HepG2 (cell line): Measurements from ENCODE around the gene EXOC3L2. TPM values are rescaled to one million over a fixed set of nuclear protein-coding genes. Genes with fewer than 3 reads are reported as not detected.

Experiments
- ARHGAP35 ChIP-seq: sonication (generic); formaldehyde crosslinking; IDR thresholded peaks from 2 replicates; pipeline ENCODE4 v1.9.0; 2022; ENCODE audit warnings: mild to moderate bottlenecking, inconsistent platforms, moderate library complexity, missing genetic modification reagents, borderline replicate concordance
- BORCS8-MEF2B ChIP-seq: sonication (generic); formaldehyde crosslinking; IDR thresholded peaks from 2 replicates; pipeline ENCODE4 v1.8.0; 2022; ENCODE audit warnings: mild to moderate bottlenecking, missing genetic modification reagents
- CEBPZ ChIP-seq: IDR thresholded peaks from 2 replicates; pipeline ENCODE4 v1.6.1; 2012; ENCODE audit warnings: low read length, improper control_type of control experiment
- CENPX ChIP-seq: sonication (generic); formaldehyde crosslinking; IDR thresholded peaks from 2 replicates; pipeline ENCODE4 v1.9.0; 2021; ENCODE audit warnings: mild to moderate bottlenecking, missing genetic modification reagents, moderate library complexity
- GLMP ChIP-seq: sonication (generic); formaldehyde crosslinking; IDR thresholded peaks from 2 replicates; pipeline ENCODE4 v1.9.0; 2021; ENCODE audit warnings: missing genetic modification reagents, mild to moderate bottlenecking, borderline replicate concordance
- HNF1B ChIP-seq: sonication (generic); formaldehyde crosslinking; IDR thresholded peaks from 2 replicates; pipeline ENCODE4 v1.5.1; 2020; ENCODE audit warnings: mild to moderate bottlenecking, moderate library complexity, missing genetic modification reagents
- KAT2B ChIP-seq: fragments of 150-350 bp; IDR thresholded peaks from 2 replicates; pipeline ENCODE4 v1.6.1; 2014; ENCODE audit warnings: low read depth, low read length, borderline replicate concordance
- NFKB2 ChIP-seq: sonication (generic); formaldehyde crosslinking; IDR thresholded peaks from 2 replicates; pipeline ENCODE4 v1.4.0; 2020; ENCODE audit warnings: missing genetic modification reagents, borderline replicate concordance
- PHF21A ChIP-seq: sonication (generic); formaldehyde crosslinking; IDR thresholded peaks from 2 replicates; pipeline ENCODE4 v1.5.0; 2020; ENCODE audit warnings: mild to moderate bottlenecking, missing genetic modification reagents
- REL ChIP-seq: sonication (generic); formaldehyde crosslinking; conservative IDR thresholded peaks from 2 replicates; pipeline ENCODE4 v1.8.0; 2022; ENCODE audit warnings: mild to moderate bottlenecking, missing genetic modification reagents, moderate library complexity
- SMAD1 ChIP-seq: sonication (generic); formaldehyde crosslinking; IDR thresholded peaks from 2 replicates; pipeline ENCODE4 v1.4.0; 2020; ENCODE audit warnings: missing genetic modification reagents, low read depth, mild to moderate bottlenecking, borderline replicate concordance
- SP2 ChIP-seq: sonication (generic); formaldehyde crosslinking; IDR thresholded peaks from 2 replicates; pipeline ENCODE4 v1.5.1; 2020; ENCODE audit warnings: mild to moderate bottlenecking, missing genetic modification reagents
- ZBTB3 ChIP-seq: sonication (generic); formaldehyde crosslinking; IDR thresholded peaks from 2 replicates; pipeline ENCODE4 v1.4.0; 2020; ENCODE audit warnings: low read depth, mild to moderate bottlenecking, moderate library complexity, missing genetic modification reagents, borderline replicate concordance
- ZNF235 ChIP-seq: sonication (generic); formaldehyde crosslinking; IDR thresholded peaks from 2 replicates; pipeline ENCODE4 v1.8.1; 2023; ENCODE audit warnings: mild to moderate bottlenecking, missing genetic modification reagents, borderline replicate concordance
- ZNF354B ChIP-seq: sonication (generic); formaldehyde crosslinking; IDR thresholded peaks from 2 replicates; pipeline ENCODE4 v1.8.0; 2022; ENCODE audit warnings: mild to moderate bottlenecking, missing genetic modification reagents
- ZNF432 ChIP-seq: sonication (generic); formaldehyde crosslinking; IDR thresholded peaks from 2 replicates; pipeline ENCODE4 v1.5.0; 2020; ENCODE audit warnings: missing genetic modification reagents, mild to moderate bottlenecking, borderline replicate concordance
- ZNF644 ChIP-seq: IDR thresholded peaks from 2 replicates; pipeline ENCODE4 v1.6.1; 2016; ENCODE audit warnings: low read depth
- polyA plus RNA-seq, 8 experiments: library from polyadenylated mRNA; depleted of rRNA in 3 of 8; stranded (reverse) in 7 of 8; unstranded in 1 of 8; fragments of >200 nt; fragmentation: Illumina TruSeq in 4 of 8; extraction: Trizol in 4 of 8; gene quantifications; 2 replicates each; pipeline versions ENCODE4 v1.2.1 to v1.2.3, GENCODE V29; 2011 to 2016; ENCODE audit warnings: low read depth in 4 of 8, missing spikeins in 1 of 8, mixed read lengths in 1 of 8; ENCODE audit not compliant: insufficient read depth in 1 of 8
- total RNA-seq, 5 experiments: library from RNA; depleted of rRNA; stranded (reverse); fragments of >200 nt; fragmentation: Illumina TruSeq; extraction: Trizol; gene quantifications; 2 replicates each; pipeline ENCODE4 v1.2.3, GENCODE V29; 2016; ENCODE audit warnings: low read depth in 1 of 5
- TF ChIP-seq, protein P1 (sequence below): IDR thresholded peaks from 2 replicates; pipeline ENCODE4 v1.6.1; 2016; ENCODE audit warnings: missing compliant biosample characterization, missing genetic modification reagents, borderline replicate concordance
- TF ChIP-seq, protein P2 (sequence below): sonication (generic); formaldehyde crosslinking; IDR thresholded peaks from 2 replicates; pipeline ENCODE4 v1.9.0; 2021; ENCODE audit warnings: missing genetic modification reagents, borderline replicate concordance
- TF ChIP-seq, protein P3 (sequence below): sonication (generic); formaldehyde crosslinking; IDR thresholded peaks from 2 replicates; pipeline ENCODE4 v1.4.0; 2020; ENCODE audit warnings: mild to moderate bottlenecking, missing genetic modification reagents

EXOC3L2 gene
- total and polyA plus RNA-seq, 2 of the 13 experiments (the other 11 are each of a cell fraction or from before 2014, with no cell fraction given): 0.21 TPM; not detected in 1

- TF ChIP-seq ZBTB3 (CRISPR knock-in tag) (no peak), HNF1B (CRISPR knock-in tag) (no peak), GLMP (CRISPR knock-in tag) (no peak), SP2 (CRISPR knock-in tag) (no peak), BORCS8-MEF2B (CRISPR knock-in tag) (no peak), ZNF354B (CRISPR knock-in tag) (no peak), KAT2B (no peak), CEBPZ (no peak), REL (CRISPR knock-in tag) (no peak), NFKB2 (no peak), ZNF644 (CRISPR knock-in tag) (no peak), CENPX (no peak), PHF21A (CRISPR knock-in tag) (peak; percentile 71), ZNF235 (CRISPR knock-in tag) (no peak), SMAD1 (CRISPR knock-in tag) (no peak), ZNF432 (CRISPR knock-in tag) (no peak), ARHGAP35 (CRISPR knock-in tag) (no peak)
- TF ChIP-seq, protein P1, sequence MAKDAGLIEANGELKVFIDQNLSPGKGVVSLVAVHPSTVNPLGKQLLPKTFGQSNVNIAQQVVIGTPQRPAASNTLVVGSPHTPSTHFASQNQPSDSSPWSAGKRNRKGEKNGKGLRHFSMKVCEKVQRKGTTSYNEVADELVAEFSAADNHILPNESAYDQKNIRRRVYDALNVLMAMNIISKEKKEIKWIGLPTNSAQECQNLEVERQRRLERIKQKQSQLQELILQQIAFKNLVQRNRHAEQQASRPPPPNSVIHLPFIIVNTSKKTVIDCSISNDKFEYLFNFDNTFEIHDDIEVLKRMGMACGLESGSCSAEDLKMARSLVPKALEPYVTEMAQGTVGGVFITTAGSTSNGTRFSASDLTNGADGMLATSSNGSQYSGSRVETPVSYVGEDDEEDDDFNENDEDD (CRISPR knock-in tag): no peak
- TF ChIP-seq, protein P2, sequence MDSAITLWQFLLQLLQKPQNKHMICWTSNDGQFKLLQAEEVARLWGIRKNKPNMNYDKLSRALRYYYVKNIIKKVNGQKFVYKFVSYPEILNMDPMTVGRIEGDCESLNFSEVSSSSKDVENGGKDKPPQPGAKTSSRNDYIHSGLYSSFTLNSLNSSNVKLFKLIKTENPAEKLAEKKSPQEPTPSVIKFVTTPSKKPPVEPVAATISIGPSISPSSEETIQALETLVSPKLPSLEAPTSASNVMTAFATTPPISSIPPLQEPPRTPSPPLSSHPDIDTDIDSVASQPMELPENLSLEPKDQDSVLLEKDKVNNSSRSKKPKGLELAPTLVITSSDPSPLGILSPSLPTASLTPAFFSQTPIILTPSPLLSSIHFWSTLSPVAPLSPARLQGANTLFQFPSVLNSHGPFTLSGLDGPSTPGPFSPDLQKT: no peak
- TF ChIP-seq, protein P3, sequence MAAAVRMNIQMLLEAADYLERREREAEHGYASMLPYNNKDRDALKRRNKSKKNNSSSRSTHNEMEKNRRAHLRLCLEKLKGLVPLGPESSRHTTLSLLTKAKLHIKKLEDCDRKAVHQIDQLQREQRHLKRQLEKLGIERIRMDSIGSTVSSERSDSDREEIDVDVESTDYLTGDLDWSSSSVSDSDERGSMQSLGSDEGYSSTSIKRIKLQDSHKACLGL: no peak
These were observed 74.0 kb downstream of the EXOC3L2 start (continued) for GRCh38 chr19:45171211-45171623.
